ENCODE data around the gene FA2H. TPM values are rescaled to one million over a fixed set of nuclear protein-coding genes. Genes with fewer than 3 reads are reported as not detected.

The FA2H gene
- total and polyA plus RNA-seq, 2 of the 13 experiments (the other 11 are each of a cell fraction or from before 2014, with no cell fraction given), result 0.20 TPM; not detected in 1

- peak; percentile 68; the same call in 1 of the 2 replicates for TF ChIP-seq HOMEZ (CRISPR knock-in tag; IDR thresholded peaks at IDR 0.05; ENCODE audit: low read depth)
- no peak for TF ChIP-seq TCF12 (IDR thresholded peaks at IDR 0.05)
- no peak for TF ChIP-seq TCF12 (CRISPR knock-in tag; IDR thresholded peaks at IDR 0.05)
- no peak for TF ChIP-seq MBNL3 (CRISPR knock-in tag; conservative IDR thresholded peaks at IDR 0.05)
- TF ChIP-seq NR2F6 (IDR thresholded peaks at IDR 0.05), result peak; percentile 61; the same call in 1 of the 2 replicates
- TF ChIP-seq NR2F6 (CRISPR knock-in tag; IDR thresholded peaks at IDR 0.05), result peak; percentile 97
- 0 out of 2 replicates have a peak, but pooled peaks have one; percentile 67 for TF ChIP-seq ZNF761 (CRISPR knock-in tag; conservative IDR thresholded peaks at IDR 0.05)
- peak; percentile 74; the same call in 1 of the 2 replicates for TF ChIP-seq RELA (CRISPR knock-in tag; IDR thresholded peaks at IDR 0.05)
- TF ChIP-seq ZNF430 (CRISPR knock-in tag; IDR thresholded peaks at IDR 0.05), result peak; percentile 70; the same call in 1 of the 2 replicates
- TF ChIP-seq GTF3A (CRISPR knock-in tag; conservative IDR thresholded peaks at IDR 0.05), result peak; percentile 87; the same call in 1 of the 2 replicates
- TF ChIP-seq NR2C2 (CRISPR knock-in tag; IDR thresholded peaks at IDR 0.05; ENCODE audit: borderline replicate concordance), result peak; percentile 73
- no peak for TF ChIP-seq ZSCAN5A (CRISPR knock-in tag; IDR thresholded peaks at IDR 0.05; ENCODE audit: borderline replicate concordance)
- TF ChIP-seq PCBP1 (IDR thresholded peaks at IDR 0.05; ENCODE audit: borderline replicate concordance, low read depth, low read length), result 0 out of 2 replicates have a peak, but pooled peaks have one; percentile 61
- TF ChIP-seq ZFP37 (CRISPR knock-in tag; IDR thresholded peaks at IDR 0.05; ENCODE audit: borderline replicate concordance), result no peak
- TF ChIP-seq RORA (CRISPR knock-in tag; IDR thresholded peaks at IDR 0.05), result no peak
- no peak for TF ChIP-seq U2AF2 (IDR thresholded peaks at IDR 0.05; ENCODE audit: low read depth, low read length)
- peak; percentile 56; the same call in 1 of the 2 replicates for TF ChIP-seq ZNF160 (CRISPR knock-in tag; IDR thresholded peaks at IDR 0.05)
- no peak for TF ChIP-seq NCOR1 (IDR thresholded peaks at IDR 0.05; ENCODE audit: borderline replicate concordance, low read length)
- TF ChIP-seq PHB2 (IDR thresholded peaks at IDR 0.05; ENCODE audit: partially characterized antibody), result no peak
- peak; percentile 57; the same call in 1 of the 2 replicates for TF ChIP-seq SAP130 (CRISPR knock-in tag; IDR thresholded peaks at IDR 0.05; ENCODE audit: low read depth)
- TF ChIP-seq ZSCAN31 (CRISPR knock-in tag; IDR thresholded peaks at IDR 0.05; ENCODE audit: low read depth), result peak; percentile 89
- no peak for TF ChIP-seq BRF2 (CRISPR knock-in tag; IDR thresholded peaks at IDR 0.05)
- TF ChIP-seq SRSF9 (IDR thresholded peaks at IDR 0.05; ENCODE audit: borderline replicate concordance, insufficient read depth, low read depth, low read length, poor library complexity, severe bottlenecking), result no peak
- TF ChIP-seq HNRNPLL (IDR thresholded peaks at IDR 0.05; ENCODE audit: low read depth, low read length, poor library complexity, severe bottlenecking), result peak; percentile 71
- TF ChIP-seq ZBTB43 (CRISPR knock-in tag; conservative IDR thresholded peaks at IDR 0.05), result no peak
- TF ChIP-seq ZNF7 (CRISPR knock-in tag; IDR thresholded peaks at IDR 0.05), result no peak
- no peak for TF ChIP-seq FOXM1 (CRISPR knock-in tag; IDR thresholded peaks at IDR 0.05)
These were observed 38.6 kb upstream of the FA2H start (continued) for GRCh38 chr16:74813109-74813641.
